SK-MEL-5 (cell line): ENCODE results near the gene MYO1D. TPM values are rescaled to one million over a fixed set of nuclear protein-coding genes. Genes with fewer than 3 reads are reported as not detected.

Source experiments
- DNase-seq: peaks from one replicate; pipeline ENCODE4 v3.0.0-alpha.2; 2016; ENCODE audit warnings: low read depth, low spot score
- in situ Hi-C: cut with HindIII; loops from 2 replicates; pipeline ENCODE4 v1.10.0; 2016; ENCODE audit warnings: low sequenced_read_pairs, high pct_unique_total_duplicates, low pct_unique_long_range_greater_than_20kb
- total RNA-seq: library from RNA; depleted of rRNA; stranded (reverse); fragments of >200 nt; shearing (Covaris generic); gene quantifications from 2 replicates; pipeline ENCODE4 v1.2.3, GENCODE V29; 2014

Gene MYO1D
- total RNA-seq, 1 experiment from 2014 or later: 44.5 TPM

DNA sequence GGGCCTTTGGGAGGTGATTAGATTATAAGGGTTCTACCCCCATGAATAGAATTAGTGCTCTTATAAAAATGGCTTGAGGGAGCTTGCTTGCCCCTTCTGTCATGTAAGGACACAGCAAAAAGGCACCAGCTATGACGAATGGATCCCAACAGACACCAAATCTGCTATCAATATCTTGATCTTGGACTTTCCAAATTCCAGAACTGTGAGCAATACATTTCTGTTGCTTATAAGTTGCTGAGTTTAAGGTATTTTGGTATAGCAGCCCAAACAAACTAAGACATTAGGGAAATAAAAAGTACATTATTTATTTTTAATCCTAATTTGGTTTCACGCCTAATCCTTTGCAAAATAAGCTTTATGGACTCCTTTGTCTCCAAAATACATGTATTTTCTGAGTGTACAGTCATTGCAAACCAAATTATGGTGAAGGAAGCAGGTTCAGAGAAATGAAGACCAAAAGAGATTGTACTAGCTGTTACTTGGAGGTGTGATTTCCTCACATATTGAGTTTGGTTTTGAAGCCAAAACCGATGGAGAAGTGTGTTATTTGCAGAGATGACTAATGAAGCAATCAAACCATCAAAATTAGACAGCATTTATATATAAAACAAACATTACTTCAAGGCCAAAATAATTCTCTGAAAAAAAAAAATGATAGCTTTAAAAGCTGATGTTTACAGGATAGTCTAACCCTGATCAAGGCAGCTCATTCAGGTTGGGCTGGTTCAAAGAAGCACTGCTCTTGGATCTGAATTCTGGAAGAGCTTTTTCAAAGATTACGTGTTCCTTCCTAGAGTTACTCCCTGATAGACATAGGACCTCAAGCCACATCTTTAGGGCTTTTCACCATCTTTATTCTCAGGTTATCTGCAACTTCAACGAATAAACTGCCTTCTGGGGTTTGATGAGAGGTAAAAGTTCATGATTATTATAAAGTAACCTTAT, 71.6 kb downstream of the MYO1D start:
- DNase-seq: no peak
- in situ Hi-C loops: no loop called here

GRCh38 chr17:32803544-32803943, 73.4 kb downstream of the MYO1D start:
- no peak for DNase-seq
- in situ Hi-C loops: no loop called here

- in situ Hi-C loops: no loop called here
- DNase-seq: no peak
These were observed 74.6 kb downstream of the MYO1D start for GRCh38 chr17:32802306-32802705.

DNA sequence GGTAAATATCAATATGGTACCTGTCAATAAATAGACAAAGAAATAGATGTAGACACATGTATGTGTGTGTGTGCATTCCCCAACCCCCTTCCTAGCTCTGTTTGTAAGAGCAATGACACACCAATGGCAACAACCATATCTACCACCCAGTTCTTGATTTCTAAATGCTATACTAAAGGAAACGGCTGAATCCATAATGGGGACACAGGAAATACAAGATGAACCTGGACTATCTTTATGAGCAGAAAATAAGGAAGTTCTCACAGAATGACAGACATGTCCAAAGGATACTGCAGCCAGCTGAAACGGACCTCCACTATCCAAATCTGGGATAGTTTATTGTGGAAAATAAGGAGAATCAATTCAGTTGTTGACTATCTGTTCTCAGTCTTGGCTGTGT, 75.3 kb downstream of the MYO1D start:
- in situ Hi-C loops: no loop called here
- DNase-seq: no peak

GRCh38 chr17:32801193-32801592, 75.7 kb downstream of the MYO1D start:
- in situ Hi-C loops: no loop called here
- DNase-seq: no peak

- in situ Hi-C loops: no loop called here
- no peak for DNase-seq
These were observed 78.0 kb downstream of the MYO1D start for GRCh38 chr17:32798938-32799337.

DNA sequence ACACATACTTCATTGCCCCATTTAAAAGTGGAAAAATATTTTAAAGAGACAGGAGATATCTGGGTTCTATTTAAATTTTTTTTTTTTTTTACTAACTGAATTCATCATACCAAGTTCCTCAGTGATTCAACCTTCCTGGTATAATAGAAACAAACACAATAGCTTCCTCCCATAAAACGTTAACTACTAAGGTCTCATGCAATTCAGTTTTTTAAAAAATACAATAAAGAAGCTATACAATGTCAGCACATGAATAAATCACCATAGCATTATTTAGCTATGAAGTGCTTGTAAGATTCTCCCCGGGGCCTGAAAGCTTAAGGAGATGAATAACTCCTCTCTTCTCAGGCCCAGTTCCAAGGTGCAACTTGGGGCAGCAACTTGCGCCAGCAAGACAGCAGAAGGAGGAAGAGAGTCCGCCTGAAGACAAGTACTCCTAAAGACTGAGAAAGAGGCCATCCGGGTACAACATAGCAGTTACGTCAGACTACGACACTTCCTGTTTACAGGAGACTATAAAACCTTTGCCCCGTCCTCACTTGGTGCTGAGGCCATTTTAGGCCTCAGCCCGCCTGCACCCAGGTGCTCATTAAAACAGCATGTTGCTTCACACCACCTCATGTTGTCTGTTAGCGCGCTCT, 81.5 kb downstream of the MYO1D start:
- DNase-seq: peak; percentile 32
- in situ Hi-C loops: no loop called here

GRCh38 chr17:32794533-32795246, 82.2 kb downstream of the MYO1D start:
- in situ Hi-C loops: no loop called here
- DNase-seq: peak; percentile 89

DNA sequence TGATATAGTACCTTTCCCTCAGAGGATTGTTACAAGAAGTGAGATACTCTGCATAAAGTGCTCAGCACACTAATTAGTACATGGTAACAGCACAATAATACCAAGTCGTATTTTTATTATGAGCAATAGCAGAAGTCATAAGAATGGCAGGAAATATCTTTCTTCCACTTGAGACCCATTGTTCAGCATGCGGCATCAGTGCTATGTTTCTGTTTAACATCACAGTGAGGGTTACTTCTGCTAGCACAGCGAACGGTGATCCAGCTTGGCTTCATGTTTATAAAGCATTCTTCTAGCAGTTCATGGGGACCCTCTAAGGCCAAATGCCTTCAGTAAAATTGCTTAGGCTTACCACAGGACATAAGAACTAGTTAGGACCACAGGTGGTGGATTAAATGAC, 83.1 kb downstream of the MYO1D start:
- no peak for DNase-seq
- in situ Hi-C loops: no loop called here

DNA sequence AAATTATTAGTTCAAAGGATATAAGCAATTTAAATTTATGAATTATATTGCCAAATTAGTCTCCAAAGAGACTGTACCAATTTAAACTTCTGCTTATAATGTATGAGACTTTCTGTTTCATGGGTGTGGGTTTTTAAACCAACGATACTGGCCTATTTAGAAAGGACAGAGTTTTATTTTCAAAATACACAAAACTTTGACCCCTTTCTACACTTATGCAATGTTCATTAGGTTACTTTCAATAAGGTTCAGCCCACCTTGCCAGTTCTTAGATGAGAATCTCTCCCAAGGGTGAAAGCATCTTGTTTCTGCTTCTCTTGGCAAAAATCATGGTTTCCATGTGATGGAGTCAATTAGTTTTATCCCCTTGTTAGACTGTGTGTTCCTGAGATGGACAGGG, 84.7 kb downstream of the MYO1D start:
- in situ Hi-C loops: no loop called here

GRCh38 chr17:32786169-32786568, 90.8 kb downstream of the MYO1D start:
- no peak for DNase-seq
- in situ Hi-C loops: no loop called here

More for the DNA sequence above, 84.7 kb downstream of the MYO1D start:
- no peak for DNase-seq

GRCh38 chr17:32784113-32784512, 92.8 kb downstream of the MYO1D start:
- in situ Hi-C loops: no loop called here

GRCh38 chr17:32783602-32784001, 93.3 kb downstream of the MYO1D start:
- DNase-seq: peak; percentile 71
- in situ Hi-C loops: no loop called here

More at GRCh38 chr17:32784113-32784512, 92.8 kb downstream of the MYO1D start:
- DNase-seq: no peak

DNA sequence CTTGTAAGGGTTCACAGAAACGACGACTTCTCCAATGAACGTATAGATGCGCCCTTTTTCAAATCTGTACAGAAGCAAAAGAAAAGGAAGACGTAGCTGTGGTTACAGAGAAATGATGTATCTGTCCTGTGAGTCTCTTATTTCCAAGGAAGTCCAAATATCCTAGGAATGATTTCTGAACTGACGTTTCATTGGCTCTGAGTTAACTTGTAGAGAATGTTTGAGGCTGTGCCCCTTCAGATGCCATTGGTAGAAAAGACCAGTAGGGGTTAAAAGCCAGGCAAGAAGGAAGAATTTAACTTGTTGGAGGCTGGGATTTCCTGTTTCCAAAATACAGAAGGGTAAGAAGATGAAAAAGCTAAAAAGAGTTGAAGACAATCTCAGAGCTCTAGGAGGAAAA, 96.2 kb downstream of the MYO1D start:
- in situ Hi-C loops: no loop called here

GRCh38 chr17:32777922-32778321, 99.0 kb downstream of the MYO1D start:
- DNase-seq: no peak
- in situ Hi-C loops: no loop called here

More for the DNA sequence above, 96.2 kb downstream of the MYO1D start:
- DNase-seq: no peak

GRCh38 chr17:32777436-32777835, 99.5 kb downstream of the MYO1D start:
- DNase-seq: no peak
- in situ Hi-C loops: no loop called here

- in situ Hi-C loops: no loop called here
- no peak for DNase-seq
These were observed 102.2 kb downstream of the MYO1D start for GRCh38 chr17:32774695-32775084.
